Measurements from ENCODE around the gene ZNF358.

GRCh38 chr19:7519361-7520130 lies 3.6 kb downstream of the ZNF358 start:
- TF ChIP-seq CTCF (IDR thresholded peaks at IDR 0.05; ENCODE audit: extremely low read depth in 1 of 2, insufficient read depth in 1 of 2, low read depth in 1 of 2, low read length in 2 of 2) (no peak), POLR2A (IDR thresholded peaks at IDR 0.05; ENCODE audit: low read depth, low read length) (no peak), EZH2 (IDR thresholded peaks at IDR 0.05; ENCODE audit: borderline replicate concordance, low read depth, low read length, severe bottlenecking) (no peak), MAX (IDR thresholded peaks at IDR 0.05; ENCODE audit: insufficient read depth, insufficient read length) (no peak), MYC (IDR thresholded peaks at IDR 0.05; ENCODE audit: low read depth, low read length) (no peak), JUN (IDR thresholded peaks at IDR 0.05; ENCODE audit: borderline replicate concordance, insufficient read depth, insufficient read length, low read depth) (no peak)
